Liver (tissue), 3 donors: Measurements from ENCODE around the gene PPFIBP2.

ENCODE experiments used
- CTCF ChIP-seq: fragments of 150-350 bp; IDR thresholded peaks from 2 replicates; pipeline ENCODE4 v1.5.1; 2017; ENCODE audit warnings: improper control_type of control experiment, low read depth, low read length; ENCODE audit not compliant: missing input control
- MAX ChIP-seq: IDR thresholded peaks from 2 replicates; pipeline ENCODE4 v1.6.1; 2016; ENCODE audit warnings: antibody characterized with exemption
- RAD21 ChIP-seq, 2 donors: IDR thresholded peaks; 2 replicates each; pipeline ENCODE4 v1.6.1; 2016; ENCODE audit warnings: antibody characterized with exemption in 2 of 2, mild to moderate bottlenecking in 2 of 2
- ZBTB33 ChIP-seq: IDR thresholded peaks from 2 replicates; pipeline ENCODE4 v1.6.1; 2016; ENCODE audit warnings: antibody characterized with exemption
- donor health status: healthy.
- donor health status: healthy.

- TF ChIP-seq CTCF: no peak
- TF ChIP-seq ZBTB33: no peak
- no peak for TF ChIP-seq MAX
- no peak for TF ChIP-seq RAD21 (IDR thresholded peaks at IDR 0.05)
Observed at GRCh38 chr11:7527029-7527428, 13.2 kb downstream of the PPFIBP2 start.
